HG02973 (cell line): ENCODE data around the gene PCSK1.
"Not testable (repeated sequence)": the region's sequence is repeated elsewhere in the genome, so short reads cannot be mapped to it uniquely, and the experiment has no call there.

Experiments used
- ATAC-seq: cut with Tn5 transposase; IDR thresholded peaks from one replicate; pipeline ENCODE4 v1.9.1; 2021; ENCODE audit warnings: moderate library complexity; ENCODE audit not compliant: unreplicated experiment

The PCSK1 gene

GRCh38 chr5:96374653-96375052, 58.4 kb downstream of the PCSK1 start:
- ATAC-seq: no peak

GRCh38 chr5:96373381-96373733, 59.7 kb downstream of the PCSK1 start:
- ATAC-seq: no peak

GRCh38 chr5:96372726-96373380, 60.2 kb downstream of the PCSK1 start:
- ATAC-seq: no peak

GRCh38 chr5:96370976-96371375, 62.1 kb downstream of the PCSK1 start:
- ATAC-seq: no peak

GRCh38 chr5:96367337-96367736, 65.7 kb downstream of the PCSK1 start:
- ATAC-seq: not testable (repeated sequence)

- no peak for ATAC-seq
Observed at GRCh38 chr5:96354237-96354636, 78.8 kb downstream of the PCSK1 start.

GRCh38 chr5:96353220-96353619, 79.8 kb downstream of the PCSK1 start:
- ATAC-seq: no peak

GRCh38 chr5:96350678-96351077, 82.4 kb downstream of the PCSK1 start:
- ATAC-seq: no peak

- no peak for ATAC-seq
Observed at GRCh38 chr5:96348536-96348935, 84.5 kb downstream of the PCSK1 start.

- no peak for ATAC-seq
Observed at GRCh38 chr5:96347502-96348292, 85.4 kb downstream of the PCSK1 start.

GRCh38 chr5:96344678-96345577, 88.1 kb downstream of the PCSK1 start:
- ATAC-seq: peak; percentile 92

GRCh38 chr5:96343094-96343493, 90.0 kb downstream of the PCSK1 start:
- ATAC-seq: no peak

- ATAC-seq: no peak
Observed at GRCh38 chr5:96342581-96342980, 90.5 kb downstream of the PCSK1 start.
